HL-60 (cell line): ENCODE measurements around the gene SURF2.
A peak's percentile ranks its signal among the peaks of the same experiment; 100 is the strongest.

Experiments used
- DNase-seq, 2 experiments: peaks; one replicate each; pipeline ENCODE4 v3.0.0-alpha.2; 2010 to 2020; ENCODE audit warnings: low read depth in 1 of 2, low spot score in 1 of 2
- H3K27ac ChIP-seq: fragments of 250-450 bp; sonication (Bioruptor Pico); replicated peaks from 2 replicates; pipeline ENCODE4 v1.5.1; 2020; ENCODE audit warnings: mild to moderate bottlenecking, moderate library complexity
- H3K27me3 ChIP-seq: fragments of 250-450 bp; sonication (Bioruptor Pico); 2 replicates; pipeline ENCODE4 v1.5.1; 2021; ENCODE audit warnings: mild to moderate bottlenecking, moderate library complexity; ENCODE audit not compliant: insufficient read depth, poor library complexity, severe bottlenecking
- H3K4me3 ChIP-seq: replicated peaks from 2 replicates; pipeline ENCODE4 v1.5.1; 2011; ENCODE audit warnings: mild to moderate bottlenecking, control low read depth, low read length; ENCODE audit not compliant: insufficient read depth
- CTCF ChIP-seq: IDR thresholded peaks from one replicate; pipeline ENCODE4 v1.5.1; 2011; ENCODE audit warnings: low read length, control low read depth, inconsistent platforms; ENCODE audit not compliant: insufficient read depth
- GABPA ChIP-seq: IDR thresholded peaks from 2 replicates; pipeline ENCODE4 v1.6.1; 2012; ENCODE audit warnings: low read depth
- POLR2AphosphoS5 ChIP-seq: IDR thresholded peaks from 2 replicates; pipeline ENCODE4 v1.6.1; 2012; ENCODE audit warnings: low read depth
- REST ChIP-seq: IDR thresholded peaks from 2 replicates; pipeline ENCODE4 v1.6.1; 2012; ENCODE audit warnings: low read depth; ENCODE audit not compliant: insufficient replicate concordance
- SPI1 ChIP-seq: IDR thresholded peaks from 2 replicates; pipeline ENCODE4 v1.6.1; 2012; ENCODE audit warnings: low read depth, mild to moderate bottlenecking, borderline replicate concordance

The SURF2 gene

GRCh38 chr9:133347515-133347984, 8.8 kb upstream of the SURF2 start:
- H3K27ac ChIP-seq: peak overlapping the region; percentile 96
- DNase-seq: no peak
- TF ChIP-seq REST (no peak), CTCF (no peak), SPI1 (no peak), POLR2AphosphoS5 (no peak), GABPA (no peak)
- peak overlapping the region; percentile 81 for H3K4me3 ChIP-seq
- H3K27me3 ChIP-seq: no peaks in the 10 kb centered on the region

GRCh38 chr9:133347985-133348717, 8.2 kb upstream of the SURF2 start, which contains the start of the genes MED22 and RPL7A:
MED22 (minus strand) TSS chr9:133348131; CDS start chr9:133346662, 1,469 bp downstream.
RPL7A (plus strand) TSS chr9:133348218; CDS start chr9:133348244, 26 bp downstream.
- Histone ChIP-seq H3K4me3 (peak within 1 kb of the TSS; percentile 81), H3K27ac (peak within 1 kb of the TSS; percentile 96), H3K27me3 (no peaks in the 10 kb centered on the region)
- TF ChIP-seq SPI1 (no peak; the same call in 1 of the 2 replicates), GABPA (no peak), REST (peak; percentile 86), CTCF (no peak), POLR2AphosphoS5 (peak; percentile 99)
- DNase-seq: peak; percentile 92 to 95

- Histone ChIP-seq H3K27me3 (no peaks in the 10 kb centered on the region), H3K27ac (peak overlapping the region; percentile 96), H3K4me3 (peak overlapping the region; percentile 81)
- no peak for TF ChIP-seq CTCF
- no peak for TF ChIP-seq SPI1
- no peak for TF ChIP-seq GABPA
- no peak for TF ChIP-seq REST
- TF ChIP-seq POLR2AphosphoS5: no peak
- no peak for DNase-seq
Observed at GRCh38 chr9:133348718-133349573, 7.4 kb upstream of the SURF2 start.
